Activated naive CD8-positive, alpha-beta T cell treated with anti-CD3 and anti-CD28 coated beads, Interleukin-2, amount 10 ng/mL, durations not matched to agents 7 days and 5 days (primary cell): Measurements from ENCODE around the gene WRAP53. TPM values are rescaled to one million over a fixed set of nuclear protein-coding genes. Genes with fewer than 3 reads are reported as not detected.

Experiments
- ATAC-seq: fragments of 150-1000 bp; cut with Tn5 transposase; one replicate; pipeline ENCODE4 v1.10.0; 2021; ENCODE audit warnings: low read depth, moderate library complexity
- POLR2A ChIA-PET: fragments of 350-600 bp; sonication (Branson Sonifier 250); formaldehyde crosslinking; loops from one replicate; lab custom pipeline; 2021; ENCODE audit warnings: antibody characterized with exemption; lab: Charles Lee
- DNase-seq: peaks from one replicate; pipeline ENCODE4 v3.0.0; 2021
- H3K27ac Mint-ChIP-seq: one replicate; pipeline ENCODE4 v1.8.0; 2022; ENCODE audit warnings: mild to moderate bottlenecking, mixed read lengths
- H3K27me3 Mint-ChIP-seq: one replicate; pipeline ENCODE4 v1.8.0; 2022; ENCODE audit warnings: mild to moderate bottlenecking, moderate library complexity, mixed read lengths
- H3K36me3 Mint-ChIP-seq: one replicate; pipeline ENCODE4 v1.8.0; 2021; ENCODE audit warnings: mild to moderate bottlenecking, mixed read lengths
- H3K4me1 Mint-ChIP-seq: one replicate; pipeline ENCODE4 v1.8.0; 2021; ENCODE audit warnings: mixed read lengths
- H3K4me3 Mint-ChIP-seq: one replicate; pipeline ENCODE4 v1.8.0; 2022; ENCODE audit warnings: mild to moderate bottlenecking, moderate library complexity, mixed read lengths
- H3K9me3 Mint-ChIP-seq: one replicate; pipeline ENCODE4 v1.8.0; 2021; ENCODE audit warnings: mixed read lengths
- total RNA-seq, 2 experiments: library from RNA; stranded (reverse); gene quantifications; one replicate each; pipeline ENCODE4 v1.2.3, GENCODE V29; 2021

The WRAP53 gene
- total RNA-seq, 2 experiments from 2014 or later = 19.3 to 19.4 TPM

- Mint-ChIP-seq H3K4me3 (peak within 1 kb of the TSS; percentile 92), H3K27me3 (peaks cover 68% of the 10 kb centered on the region), H3K9me3 (no peaks in the 10 kb centered on the region), H3K27ac (peak within 1 kb of the TSS; percentile 82), H3K4me1 (peaks cover 38% of the 10 kb centered on the region), H3K36me3 (no peaks in the 10 kb centered on the region)
- POLR2A ChIA-PET = interaction anchor here (1.2 to 3.8 kb wide), 2 partner anchors 30 to 103 kb away, joined by 4 to 28 read pairs; partner anchors contain the start of genes FXR2, TP53 and WRAP53
- DNase-seq = peak; percentile 85
- ATAC-seq = peak; percentile 78
Observed at GRCh38 chr17:7716901-7717755, 28.9 kb downstream of the WRAP53 start, which contains the start of gene DNAH2. Gene DNAH2 (plus strand): TSS chr17:7717744. CDS start chr17:7719735, 1,991 bp downstream.

GRCh38 chr17:7717756-7718350 lies 29.6 kb downstream of the WRAP53 start:
- H3K27ac Mint-ChIP-seq = peak overlapping the region; percentile 74
- peaks cover 33% of the 10 kb centered on the region for H3K4me1 Mint-ChIP-seq
- peaks cover 69% of the 10 kb centered on the region for H3K27me3 Mint-ChIP-seq
- ATAC-seq (peak; percentile 89), DNase-seq (peak; percentile 78)
- H3K4me3 Mint-ChIP-seq = peak overlapping the region; percentile 92
- no peaks in the 10 kb centered on the region for H3K36me3 Mint-ChIP-seq
- no peaks in the 10 kb centered on the region for H3K9me3 Mint-ChIP-seq
- POLR2A ChIA-PET = interaction anchor here (1.2 to 3.8 kb wide), 2 partner anchors 31 to 103 kb away, joined by 4 to 28 read pairs; partner anchors contain the start of genes FXR2, TP53 and WRAP53

- ATAC-seq = no peak
- POLR2A ChIA-PET = interaction anchor here (0.6 to 0.9 kb wide), 2 partner anchors 63 to 95 kb away, joined by 3 to 7 read pairs; no protein-coding TSS in a partner anchor
- no peaks in the 10 kb centered on the region for H3K36me3 Mint-ChIP-seq
- H3K4me1 Mint-ChIP-seq = peaks cover 28% of the 10 kb centered on the region
- no peak for DNase-seq
- H3K4me3 Mint-ChIP-seq = no peak overlapping the region
- peaks cover 69% of the 10 kb centered on the region for H3K27me3 Mint-ChIP-seq
- no peaks in the 10 kb centered on the region for H3K9me3 Mint-ChIP-seq
- H3K27ac Mint-ChIP-seq = no peak overlapping the region
Observed at GRCh38 chr17:7719661-7720060, 31.4 kb downstream of the WRAP53 start.

- H3K36me3 Mint-ChIP-seq = no peaks in the 10 kb centered on the region
- ATAC-seq = no peak
- POLR2A ChIA-PET = no interaction called here
- H3K4me1 Mint-ChIP-seq = peaks cover 28% of the 10 kb centered on the region
- peaks cover 67% of the 10 kb centered on the region for H3K27me3 Mint-ChIP-seq
- H3K4me3 Mint-ChIP-seq = no peak overlapping the region
- no peak for DNase-seq
- peak overlapping the region; percentile 15 for H3K27ac Mint-ChIP-seq
- H3K9me3 Mint-ChIP-seq = no peaks in the 10 kb centered on the region
Observed at GRCh38 chr17:7720125-7720524, 31.8 kb downstream of the WRAP53 start.

- H3K36me3 Mint-ChIP-seq = no peaks in the 10 kb centered on the region
- POLR2A ChIA-PET = no interaction called here
- no peak for DNase-seq
- ATAC-seq = no peak
- H3K4me1 Mint-ChIP-seq = peaks cover 24% of the 10 kb centered on the region
- peaks cover 54% of the 10 kb centered on the region for H3K27me3 Mint-ChIP-seq
- no peak overlapping the region for H3K4me3 Mint-ChIP-seq
- no peak overlapping the region for H3K27ac Mint-ChIP-seq
- no peaks in the 10 kb centered on the region for H3K9me3 Mint-ChIP-seq
Observed at GRCh38 chr17:7721612-7722011, 33.3 kb downstream of the WRAP53 start.

GRCh38 chr17:7727886-7728285 lies 39.6 kb downstream of the WRAP53 start:
- Mint-ChIP-seq H3K36me3 (no peaks in the 10 kb centered on the region), H3K27ac (no peak overlapping the region), H3K4me1 (no peaks in the 10 kb centered on the region), H3K4me3 (no peak overlapping the region), H3K9me3 (no peaks in the 10 kb centered on the region), H3K27me3 (peaks cover 28% of the 10 kb centered on the region)
- ATAC-seq (no peak), DNase-seq (no peak)
- POLR2A ChIA-PET = interaction anchor here (0.6 to 0.7 kb wide), 2 partner anchors 17 to 445 kb away, joined by 4 read pairs; no protein-coding TSS in a partner anchor

- POLR2A ChIA-PET = interaction anchor here (0.6 kb wide), 1 partner anchor 66 kb away, joined by 3 read pairs; no protein-coding TSS in a partner anchor
- H3K27me3 Mint-ChIP-seq = peaks cover 17% of the 10 kb centered on the region
- H3K4me1 Mint-ChIP-seq = no peaks in the 10 kb centered on the region
- ATAC-seq = no peak
- no peak overlapping the region for H3K4me3 Mint-ChIP-seq
- no peak for DNase-seq
- H3K36me3 Mint-ChIP-seq = no peaks in the 10 kb centered on the region
- H3K27ac Mint-ChIP-seq = peak overlapping the region; percentile 2
- no peaks in the 10 kb centered on the region for H3K9me3 Mint-ChIP-seq
Observed at GRCh38 chr17:7729816-7730215, 41.5 kb downstream of the WRAP53 start.

GRCh38 chr17:7732981-7733539 lies 44.8 kb downstream of the WRAP53 start:
- H3K4me1 Mint-ChIP-seq = no peaks in the 10 kb centered on the region
- H3K9me3 Mint-ChIP-seq = no peaks in the 10 kb centered on the region
- peaks cover 19% of the 10 kb centered on the region for H3K27me3 Mint-ChIP-seq
- ATAC-seq (no peak), DNase-seq (no peak)
- no peaks in the 10 kb centered on the region for H3K36me3 Mint-ChIP-seq
- H3K4me3 Mint-ChIP-seq = no peak overlapping the region
- POLR2A ChIA-PET = no interaction called here
- H3K27ac Mint-ChIP-seq = no peak overlapping the region

GRCh38 chr17:7737601-7738000 lies 49.3 kb downstream of the WRAP53 start:
- ATAC-seq = no peak
- Mint-ChIP-seq H3K27ac (no peak overlapping the region), H3K9me3 (no peaks in the 10 kb centered on the region), H3K27me3 (peaks cover 20% of the 10 kb centered on the region), H3K4me1 (no peaks in the 10 kb centered on the region), H3K36me3 (no peaks in the 10 kb centered on the region), H3K4me3 (no peak overlapping the region)
- POLR2A ChIA-PET = no interaction called here
- no peak for DNase-seq

- no peak for ATAC-seq
Observed at GRCh38 chr17:7739746-7740145, 51.5 kb downstream of the WRAP53 start.

GRCh38 chr17:7740481-7741001 lies 52.3 kb downstream of the WRAP53 start:
- Mint-ChIP-seq H3K9me3 (no peaks in the 10 kb centered on the region), H3K27me3 (peaks cover 19% of the 10 kb centered on the region), H3K4me3 (no peak overlapping the region), H3K27ac (no peak overlapping the region), H3K4me1 (no peaks in the 10 kb centered on the region), H3K36me3 (no peaks in the 10 kb centered on the region)
- POLR2A ChIA-PET = no interaction called here
- DNase-seq = no peak
- no peak for ATAC-seq

More at GRCh38 chr17:7739746-7740145, 51.5 kb downstream of the WRAP53 start:
- no peak for DNase-seq
- H3K36me3 Mint-ChIP-seq = no peaks in the 10 kb centered on the region
- H3K27me3 Mint-ChIP-seq = peaks cover 19% of the 10 kb centered on the region
- H3K4me3 Mint-ChIP-seq = no peak overlapping the region
- H3K9me3 Mint-ChIP-seq = no peaks in the 10 kb centered on the region
- POLR2A ChIA-PET = no interaction called here
- H3K4me1 Mint-ChIP-seq = no peaks in the 10 kb centered on the region
- no peak overlapping the region for H3K27ac Mint-ChIP-seq

- Mint-ChIP-seq H3K36me3 (no peaks in the 10 kb centered on the region), H3K9me3 (no peaks in the 10 kb centered on the region), H3K4me1 (no peaks in the 10 kb centered on the region), H3K27ac (no peak overlapping the region), H3K27me3 (peaks cover 26% of the 10 kb centered on the region), H3K4me3 (no peak overlapping the region)
- ATAC-seq (no peak), DNase-seq (no peak)
- POLR2A ChIA-PET = interaction anchor here (1.1 kb wide), 1 partner anchor 55 kb away, joined by 3 read pairs; the partner anchor contains the start of genes TP53 and WRAP53
Observed at GRCh38 chr17:7742729-7743128, 54.5 kb downstream of the WRAP53 start.

- ATAC-seq (no peak), DNase-seq (no peak)
- peaks cover 21% of the 10 kb centered on the region for H3K27me3 Mint-ChIP-seq
- no peaks in the 10 kb centered on the region for H3K9me3 Mint-ChIP-seq
- H3K4me3 Mint-ChIP-seq = no peak overlapping the region
- H3K27ac Mint-ChIP-seq = no peak overlapping the region
- no peaks in the 10 kb centered on the region for H3K36me3 Mint-ChIP-seq
- POLR2A ChIA-PET = interaction anchor here (0.6 to 1.4 kb wide), 2 partner anchors 46 to 113 kb away, joined by 3 to 5 read pairs; partner anchors contain the start of gene NAA38
- H3K4me1 Mint-ChIP-seq = no peaks in the 10 kb centered on the region
Observed at GRCh38 chr17:7744416-7744815, 56.1 kb downstream of the WRAP53 start.
